Measurements from ENCODE around the gene MANEAL. TPM values are rescaled to one million over a fixed set of nuclear protein-coding genes. Genes with fewer than 3 reads are reported as not detected.

The MANEAL gene
- total RNA-seq, 1 experiment from 2014 or later, result 8.2 TPM

- no peak for DNase-seq (ENCODE audit: low read depth)
These were observed 31.9 kb downstream of the MANEAL start for GRCh38 chr1:37825506-37825905.

GRCh38 chr1:37828410-37829074, 34.9 kb downstream of the MANEAL start:
- no peak for DNase-seq (ENCODE audit: low read depth)

GRCh38 chr1:37831109-37831508, 37.5 kb downstream of the MANEAL start:
- DNase-seq (ENCODE audit: low read depth), result no peak

GRCh38 chr1:37831809-37832208, 38.2 kb downstream of the MANEAL start:
- no peak for DNase-seq (ENCODE audit: low read depth)

GRCh38 chr1:37836788-37837187, 43.1 kb downstream of the MANEAL start:
- no peak for DNase-seq (ENCODE audit: low read depth)

GRCh38 chr1:37839676-37840075, 46.0 kb downstream of the MANEAL start:
- DNase-seq (ENCODE audit: low read depth), result no peak

GRCh38 chr1:37840711-37841110, 47.1 kb downstream of the MANEAL start:
- no peak for DNase-seq (ENCODE audit: low read depth)

GRCh38 chr1:37841652-37842051, 48.0 kb downstream of the MANEAL start:
- DNase-seq (ENCODE audit: low read depth), result no peak

- DNase-seq (ENCODE audit: low read depth), result no peak
These were observed 50.9 kb downstream of the MANEAL start for GRCh38 chr1:37844536-37844935.

GRCh38 chr1:37845049-37845646, 51.5 kb downstream of the MANEAL start:
- no peak for DNase-seq (ENCODE audit: low read depth)

- DNase-seq (ENCODE audit: low read depth), result no peak
These were observed 52.1 kb downstream of the MANEAL start for GRCh38 chr1:37845786-37846185.

GRCh38 chr1:37846647-37847339, 53.1 kb downstream of the MANEAL start:
- no peak for DNase-seq (ENCODE audit: low read depth)

- no peak for DNase-seq (ENCODE audit: low read depth)
These were observed 55.8 kb downstream of the MANEAL start for GRCh38 chr1:37849480-37849879.

GRCh38 chr1:37850352-37850955, 56.8 kb downstream of the MANEAL start:
- DNase-seq (ENCODE audit: low read depth), result no peak

Other genes starting within 250 kb of the MANEAL start
- gene SNIP1, start 239.6 kb upstream of the MANEAL start, total RNA-seq (2014; rRNA removed; shearing (Covaris generic)), result 12.9 and 19.2 TPM in 2 replicates
- 5.7 and 5.9 TPM in 2 replicates for gene DNALI1, start 236.9 kb upstream of the MANEAL start, total RNA-seq (2014; rRNA removed; shearing (Covaris generic))
- 61.0 and 76.7 TPM in 2 replicates for gene GNL2, start 197.9 kb upstream of the MANEAL start, total RNA-seq (2014; rRNA removed; shearing (Covaris generic))
- 0.10 TPM in 1 of 2 replicates, not detected in the other for gene RSPO1, start 159.0 kb upstream of the MANEAL start, total RNA-seq (2014; rRNA removed; shearing (Covaris generic))
- gene CDCA8, start 101.3 kb upstream of the MANEAL start, total RNA-seq (2014; rRNA removed; shearing (Covaris generic)), result 42.8 and 48.3 TPM in 2 replicates
- not detected in 2 replicates for gene EPHA10, start 28.7 kb upstream of the MANEAL start, total RNA-seq (2014; rRNA removed; shearing (Covaris generic))
- 52.4 and 68.3 TPM in 2 replicates for gene C1orf122, start 13.9 kb downstream of the MANEAL start, total RNA-seq (2014; rRNA removed; shearing (Covaris generic))
- gene YRDC, start 14.4 kb downstream of the MANEAL start, total RNA-seq (2014; rRNA removed; shearing (Covaris generic)), result 23.7 and 25.7 TPM in 2 replicates
- 3.0 and 3.5 TPM in 2 replicates for gene MTF1, start 65.7 kb downstream of the MANEAL start, total RNA-seq (2014; rRNA removed; shearing (Covaris generic))
- gene INPP5B, start 153.2 kb downstream of the MANEAL start, total RNA-seq (2014; rRNA removed; shearing (Covaris generic)), result 13.4 and 14.1 TPM in 2 replicates
- 139 TPM in 2 replicates for gene SF3A3, start 196.2 kb downstream of the MANEAL start, total RNA-seq (2014; rRNA removed; shearing (Covaris generic))
- 14.3 and 23.9 TPM in 2 replicates for gene FHL3, start 211.7 kb downstream of the MANEAL start, total RNA-seq (2014; rRNA removed; shearing (Covaris generic))
- gene UTP11, start 218.9 kb downstream of the MANEAL start, total RNA-seq (2014; rRNA removed; shearing (Covaris generic)), result 63.1 and 72.9 TPM in 2 replicates

Data from RPMI7951 (cell line).